NCI-H526 (cell line): ENCODE results near the gene TNS1.
A peak's percentile ranks its signal among the peaks of the same experiment; 100 is the strongest.

Experiments used
- DNase-seq, 2 experiments: peaks; one replicate each; lab custom pipeline; 2025; lab: John Stamatoyannopoulos, UW

The TNS1 gene

GRCh38 chr2:217980036-217980435, 22.8 kb downstream of the TNS1 start:
- no peak for DNase-seq

DNA sequence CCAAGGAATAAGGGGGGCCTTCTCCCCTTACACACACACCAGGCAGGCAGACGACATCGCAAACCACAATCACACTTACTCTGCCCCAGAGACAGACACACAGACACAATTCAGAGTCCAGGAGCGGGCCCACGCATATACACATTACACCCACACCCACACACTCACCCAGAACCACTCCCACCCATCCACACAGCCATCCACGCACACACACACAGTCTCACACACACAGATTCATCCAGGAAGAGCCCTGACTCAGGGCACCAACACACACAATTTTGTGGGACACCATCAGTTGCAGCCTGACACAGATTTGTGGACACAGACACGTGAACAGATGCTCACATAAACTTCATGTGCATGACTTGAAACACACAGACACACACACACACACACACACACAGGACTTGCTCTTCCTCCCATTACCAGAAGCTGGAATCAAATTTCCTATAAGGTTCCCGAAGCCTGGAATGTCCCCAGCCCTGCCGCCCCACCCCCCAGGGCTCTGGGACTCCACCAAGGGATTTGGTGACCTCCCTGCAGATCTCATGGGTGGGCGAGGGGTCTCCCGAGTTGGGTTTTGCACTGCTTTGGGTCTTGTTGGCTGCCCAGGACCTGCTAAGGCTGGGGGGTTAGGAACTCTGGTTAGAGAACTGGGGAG, 23.5 kb downstream of the TNS1 start:
- no peak for DNase-seq

- peak; percentile 10 to 73 for DNase-seq
Observed at GRCh38 chr2:217978536-217979150, 24.2 kb downstream of the TNS1 start.

GRCh38 chr2:217977840-217978535, 24.8 kb downstream of the TNS1 start:
- no peak for DNase-seq

GRCh38 chr2:217976301-217976700, 26.5 kb downstream of the TNS1 start:
- no peak for DNase-seq

DNA sequence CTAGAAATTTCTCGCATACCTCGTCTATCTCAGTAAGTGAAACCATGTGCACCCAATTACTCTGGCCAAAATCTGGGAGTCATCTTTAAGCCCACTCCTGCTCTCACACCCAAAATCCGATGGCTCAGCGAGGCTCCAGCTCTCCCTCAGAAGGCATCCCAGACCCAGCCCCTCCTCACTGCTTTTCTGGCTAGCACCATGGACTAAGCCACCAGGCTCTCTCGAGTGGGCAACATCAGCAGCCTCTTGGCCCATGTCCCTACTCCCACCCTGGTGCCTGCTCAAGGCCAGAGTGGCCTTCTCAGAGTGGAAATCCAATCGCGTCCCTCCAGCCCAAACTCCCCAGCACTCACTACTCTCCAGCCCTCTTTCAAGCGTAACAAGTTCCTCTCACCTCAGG, 27.2 kb downstream of the TNS1 start:
- DNase-seq = no peak

GRCh38 chr2:217974389-217975005, 28.3 kb downstream of the TNS1 start:
- DNase-seq = no peak

DNA sequence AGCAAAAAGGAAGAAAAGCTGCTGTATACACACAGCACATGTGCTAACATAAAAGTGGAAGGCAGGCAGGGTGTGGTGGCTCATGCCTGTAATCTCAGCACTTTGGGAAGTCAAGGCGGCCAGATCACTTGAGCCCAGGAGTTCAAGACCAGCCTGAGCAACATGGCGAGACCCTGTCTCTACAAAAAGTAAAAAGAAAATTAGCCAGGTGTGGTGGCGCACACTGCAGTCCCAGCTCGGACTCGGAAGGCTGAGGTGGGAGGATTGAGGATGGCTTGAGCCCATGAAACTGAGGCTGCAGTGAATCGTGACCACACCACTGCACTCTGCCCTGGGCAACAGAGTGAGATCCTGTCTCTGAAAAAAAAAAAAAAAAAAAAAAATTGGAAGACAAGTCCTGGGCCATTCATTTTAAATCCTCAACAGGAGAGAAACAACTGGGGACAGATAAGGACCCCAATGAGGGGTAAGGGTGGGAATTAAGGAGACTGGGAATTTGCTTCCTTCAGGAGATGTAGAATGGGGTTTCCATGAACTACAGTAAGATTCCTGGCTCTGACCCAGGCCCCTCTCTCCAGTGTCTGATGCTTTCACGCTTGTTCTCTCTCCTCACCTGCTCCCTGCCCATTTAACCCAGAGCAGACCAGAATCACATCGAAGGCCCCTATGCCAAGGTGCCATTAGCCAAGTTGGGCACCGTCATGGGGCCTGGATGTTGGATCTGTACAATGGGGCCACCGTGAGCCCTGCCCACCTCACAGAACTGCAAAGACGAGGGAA, 29.6 kb downstream of the TNS1 start:
- no peak for DNase-seq

- DNase-seq = no peak
Observed at GRCh38 chr2:217972490-217972889, 30.3 kb downstream of the TNS1 start.

DNA sequence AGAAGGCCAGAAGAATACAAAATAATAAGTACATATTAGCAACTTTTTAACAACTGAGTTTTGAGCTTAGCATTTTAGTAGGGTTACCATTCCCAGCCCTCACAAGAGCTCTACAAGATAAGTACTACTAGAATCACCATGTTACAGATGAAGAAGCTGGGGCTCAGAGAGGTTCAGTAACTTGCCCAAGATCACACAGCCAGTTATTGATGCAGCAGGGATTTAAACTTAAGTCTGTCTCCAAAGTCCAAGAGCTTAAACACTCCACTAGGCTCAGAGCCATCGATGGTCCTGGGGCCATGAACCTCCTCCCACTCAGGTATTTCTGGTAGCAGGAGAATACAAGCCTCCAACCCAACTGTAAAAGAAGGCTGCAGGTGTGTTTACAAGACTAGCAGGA, 30.8 kb downstream of the TNS1 start:
- DNase-seq = no peak

- no peak for DNase-seq
Observed at GRCh38 chr2:217971166-217971565, 31.6 kb downstream of the TNS1 start.

- no peak for DNase-seq
Observed at GRCh38 chr2:217970206-217970605, 32.6 kb downstream of the TNS1 start.

DNA sequence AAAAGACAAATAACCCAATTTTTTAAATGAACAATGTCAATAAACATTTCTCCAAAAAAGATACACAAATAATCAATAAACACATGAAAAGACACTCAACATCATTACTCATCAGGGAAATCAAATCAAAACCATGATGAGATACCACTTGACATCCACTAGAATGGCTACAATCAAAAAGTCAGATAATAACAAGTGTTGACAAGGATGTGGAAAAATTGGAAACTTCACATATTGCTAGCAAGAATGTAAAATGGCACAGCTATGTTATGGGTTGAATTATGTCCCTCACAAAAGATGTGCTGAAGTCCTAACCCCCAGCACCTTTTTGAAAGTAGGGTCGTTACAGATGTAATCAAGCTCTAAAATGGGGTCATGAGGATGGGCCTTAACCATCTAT, 33.2 kb downstream of the TNS1 start:
- no peak for DNase-seq

- DNase-seq = no peak
Observed at GRCh38 chr2:217968023-217968422, 34.8 kb downstream of the TNS1 start.

DNA sequence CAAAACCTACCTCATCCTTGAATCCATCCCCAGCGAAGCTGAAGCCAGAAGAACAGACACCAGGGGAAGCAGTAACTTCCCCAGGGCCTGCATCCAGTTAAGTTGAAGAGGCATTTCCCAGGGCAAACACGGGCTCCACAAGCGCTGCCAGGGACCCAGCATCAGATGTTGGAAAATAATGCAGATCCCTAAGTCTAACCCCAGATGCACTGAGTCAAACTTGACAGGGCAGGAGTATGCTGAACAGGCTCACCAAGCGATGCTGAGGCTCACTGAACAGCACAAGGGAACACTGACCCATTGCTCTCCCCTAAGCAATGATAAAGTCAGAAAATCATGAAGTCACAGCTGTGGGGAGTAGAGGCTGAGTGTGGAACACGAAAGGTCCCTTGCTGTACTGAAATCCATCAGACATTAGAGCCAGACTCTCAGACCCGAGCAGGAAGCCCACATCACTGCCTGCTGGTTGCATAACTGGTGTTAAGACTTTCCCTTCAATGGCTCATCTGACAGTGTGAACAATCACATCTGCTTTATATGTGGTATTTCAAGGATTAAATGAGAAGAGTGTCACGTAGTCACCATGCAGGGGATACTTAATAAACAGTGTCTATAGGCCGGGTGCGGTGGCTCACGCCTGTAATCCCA, 36.2 kb downstream of the TNS1 start:
- DNase-seq = no peak

DNA sequence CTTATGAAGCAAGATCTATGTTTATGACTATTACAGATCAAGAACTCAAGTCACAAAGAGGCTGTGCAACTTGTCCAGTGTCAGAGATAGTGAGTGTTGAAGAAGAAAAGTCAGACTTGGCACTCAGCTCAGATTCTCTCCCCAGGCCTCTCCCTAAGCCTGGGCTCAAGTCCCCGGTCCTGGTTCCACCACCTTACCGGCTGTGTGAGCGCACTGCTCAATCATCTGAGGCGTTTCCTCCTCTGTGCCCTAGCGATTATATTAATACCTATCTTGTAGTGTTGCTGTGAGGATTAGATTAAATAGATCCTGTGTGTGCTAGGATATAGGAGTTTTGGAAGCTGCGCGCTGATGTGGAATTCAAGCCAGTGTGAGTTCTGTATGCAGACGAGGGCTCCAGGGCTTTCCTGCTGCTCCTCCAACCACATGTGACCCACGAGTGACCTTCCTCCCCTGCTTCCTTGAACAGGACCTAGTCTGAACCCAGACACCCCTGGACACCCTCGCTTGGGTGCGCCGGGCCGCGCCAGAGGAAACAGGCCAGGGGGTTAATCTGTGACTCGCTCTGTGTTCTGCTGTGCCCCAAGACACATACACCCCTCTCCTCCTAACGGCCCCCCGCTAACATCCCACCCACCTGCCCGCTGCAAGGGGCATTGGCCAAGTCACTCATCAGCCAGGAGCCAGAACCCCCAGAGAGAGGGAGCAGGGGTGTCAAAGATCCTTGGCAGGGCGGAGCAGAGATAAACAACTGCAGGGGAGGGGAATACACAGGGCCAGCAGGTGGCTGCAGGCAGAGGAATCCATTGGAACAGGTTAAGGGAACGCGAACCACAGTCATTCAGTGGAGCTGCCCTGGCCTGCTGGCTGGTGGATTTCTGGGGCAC, 38.3 kb downstream of the TNS1 start:
- peak in 1 of 2 experiments; percentile 21 for DNase-seq

DNA sequence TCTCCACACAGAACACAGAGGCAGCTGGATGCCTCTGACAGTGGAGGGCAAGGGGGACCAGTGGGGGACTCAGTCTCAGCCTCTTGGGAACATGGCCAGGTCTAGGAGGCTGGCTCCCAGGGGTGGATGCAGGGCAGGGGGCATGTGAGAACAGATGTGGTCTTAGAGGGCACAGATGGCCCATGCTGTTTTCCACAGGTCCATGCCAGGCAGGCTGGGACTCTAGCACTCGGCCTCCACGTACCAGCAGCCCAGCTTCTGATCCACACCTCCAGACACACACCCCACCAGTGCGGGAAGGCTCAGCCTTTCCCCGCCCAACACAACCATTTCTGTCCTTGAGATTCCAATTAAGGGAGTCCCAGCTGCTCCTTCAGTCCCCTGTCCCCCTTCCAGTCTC, 42.4 kb downstream of the TNS1 start:
- no peak for DNase-seq

DNA sequence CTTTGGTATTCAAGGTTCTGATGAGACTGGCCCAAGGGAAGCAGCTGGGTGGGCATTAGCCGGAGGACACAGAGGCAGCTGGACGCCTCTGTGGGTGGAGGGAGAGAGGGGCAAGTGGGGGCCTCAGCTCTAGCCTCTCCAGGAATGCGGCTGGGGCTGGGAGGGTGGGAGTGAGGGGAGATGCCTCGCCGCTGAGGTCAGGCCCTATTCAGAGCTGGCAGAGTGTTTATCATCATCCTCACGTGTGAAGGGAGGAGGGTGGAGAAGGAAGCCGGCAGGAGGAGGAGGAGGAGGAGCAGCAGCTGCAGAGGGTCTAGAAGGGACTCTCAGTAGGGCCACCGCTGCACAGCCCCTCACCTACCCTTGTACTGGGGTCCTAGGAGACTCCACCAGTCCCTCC, 43.1 kb downstream of the TNS1 start:
- DNase-seq = no peak

DNA sequence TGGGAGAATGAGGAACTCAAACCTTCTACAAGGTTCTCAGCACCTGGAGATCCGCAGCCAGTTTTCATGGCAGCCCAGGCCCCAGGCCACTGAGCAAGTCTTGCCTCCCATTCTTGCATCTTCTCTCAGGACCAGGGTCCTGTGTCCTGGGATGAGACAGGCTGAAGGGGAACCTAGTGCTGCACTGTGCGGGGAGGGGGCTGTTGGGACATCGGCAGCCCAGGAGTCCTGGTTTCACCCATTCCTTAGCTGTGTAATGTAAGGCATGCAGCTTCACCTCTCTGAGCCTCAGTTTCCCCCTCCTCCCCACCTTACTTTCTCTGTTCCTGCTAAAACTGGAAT, 43.9 kb downstream of the TNS1 start:
- DNase-seq = no peak

- DNase-seq = no peak
Observed at GRCh38 chr2:217958206-217958883, 44.5 kb downstream of the TNS1 start.
